Adrenal gland (tissue), 12 donors: ENCODE measurements around the gene PRKCE. TPM values are rescaled to one million over a fixed set of nuclear protein-coding genes. Genes with fewer than 3 reads are reported as not detected.

ENCODE experiments used
- DNase-seq, 7 donors: peaks; one replicate each; pipeline ENCODE4 v3.0.0-alpha.2; 2019 to 2020
- H3K27ac ChIP-seq, 5 donors: fragments of 200-600 bp; sonication (generic) in 4 of 5; 1 replicate in 3 of 5; 2 replicates in 2 of 5; pipeline versions ENCODE4 v1.5.1 to v1.8.0; 2016 to 2020; ENCODE audit warnings: mild to moderate bottlenecking in 1 of 5
- H3K27me3 ChIP-seq: fragments of 200-600 bp; 2 replicates; pipeline ENCODE4 v1.8.0; 2021
- H3K36me3 ChIP-seq, 2 donors: fragments of 200-600 bp; replicated peaks in 1 of 2; 1 replicate in 1 of 2; 2 replicates in 1 of 2; pipeline versions ENCODE4 v1.5.1 to v1.8.0; 2018 to 2022
- H3K4me1 ChIP-seq, 2 donors: fragments of 200-600 bp; replicated peaks in 1 of 2; 1 replicate in 1 of 2; 2 replicates in 1 of 2; pipeline versions ENCODE4 v1.5.1 to v1.8.0; 2018 to 2021
- H3K4me3 ChIP-seq, 4 donors: fragments of 200-600 bp; sonication (generic) in 3 of 4; one replicate each; pipeline ENCODE4 v1.5.1; 2016 to 2018
- H3K9me3 ChIP-seq, 3 donors: fragments of 200-600 bp; sonication (generic) in 1 of 3; replicated peaks in 1 of 3; 1 replicate in 2 of 3; 2 replicates in 1 of 3; pipeline versions ENCODE4 v1.5.1 to v1.8.0; 2016 to 2021
- CTCF ChIP-seq, 6 experiments: fragments of 450-650 bp in 4 of 6; fragments of 200-600 bp in 2 of 6; sonication (generic) in 1 of 6; IDR thresholded peaks; 1 replicate in 5 of 6; 2 replicates in 1 of 6; pipeline versions ENCODE4 v1.5.1 to v1.8.0; 2016 to 2021; ENCODE audit warnings: antibody characterized with exemption in 6 of 6, mild to moderate bottlenecking in 2 of 6, moderate library complexity in 1 of 6
- POLR2A ChIP-seq, 2 donors: fragments of 450-650 bp; IDR thresholded peaks; one replicate each; pipeline ENCODE4 v1.6.1; 2017; ENCODE audit warnings: antibody characterized with exemption in 2 of 2, mild to moderate bottlenecking in 2 of 2, moderate library complexity in 1 of 2
- WGBS, 4 donors: extraction: QIAGEN DNeasy Blood & Tissue Kit in 2 of 4; methylation state at CpG; one replicate each; pipeline versions ENCODE4 v1.1.5 to v1.1.7; 2013 to 2017; 5-methylcytosine and 5-hydroxymethylcytosine counted together
- intact Hi-C, 2 donors: fragments of 100-400 bp; cut with DNase I; formaldehyde crosslinking; loops; one replicate each; pipeline versions ENCODE4 v1.14.1 to v1.15.0; 2022 to 2023
- polyA plus RNA-seq, 3 donors: library from polyadenylated mRNA; stranded (reverse); fragments of 200-250 nt in 2 of 3; fragments of 350-450 nt in 1 of 3; fragmentation: Illumina TruSeq in 1 of 3; extraction: RNeasy Lipid Tissue Mini Kit (QIAGEN cat#74804) in 1 of 3; gene quantifications; one replicate each; pipeline ENCODE4 v1.2.3, GENCODE V29; 2013 to 2014
- total RNA-seq, 9 donors: library from RNA; depleted of rRNA in 4 of 9; stranded (reverse); fragments of >200 nt in 4 of 9; fragments of 120-200 nt in 1 of 9; fragmentation: NEBNext Ultra II Directional in 1 of 9; extraction: Animal tissue kit (Norgen Biotek cat#: 25700) in 1 of 9; gene quantifications; one replicate each; pipeline versions ENCODE4 v1.1.0 to v1.2.4, GENCODE V29; 2013 to 2023
- donor health status: healthy with polysubstance abuse.
- donor health status: Bipolar disorder and iron deficiency.
- donor health status: DM: yes; HTN: yes; CAD: no.
- donor health status: DM: no; HTN: no; CAD: no.
- donor health status: DM: no; HTN: no; CAD: no.
- donor health status: DM: yes; HTN: yes; CAD: no.

PRKCE gene
- total and polyA plus RNA-seq, 12 donors = 1.9 to 19.2 (median 8.0) TPM

GRCh38 chr2:46047290-46047689 lies 395.8 kb downstream of the PRKCE start:
- no peaks in the 10 kb centered on the region for H3K9me3 ChIP-seq
- H3K4me1 ChIP-seq = no peaks in the 10 kb centered on the region
- TF ChIP-seq POLR2A (IDR thresholded peaks at IDR 0.05) (no peak), CTCF (IDR thresholded peaks at IDR 0.05) (no peak)
- no peak overlapping the region for H3K4me3 ChIP-seq
- no peak for DNase-seq
- H3K27ac ChIP-seq = peak overlapping the region in 1 of 5 donors; percentile 37
- H3K27me3 ChIP-seq = no peaks in the 10 kb centered on the region
- intact Hi-C loops = no loop called here
- H3K36me3 ChIP-seq = no peaks in the 10 kb centered on the region
- WGBS, 4 donors = 62 to 75% (median 66%) methylated on average over 5 of the region's 5 CpGs

GRCh38 chr2:46048693-46049092 lies 397.2 kb downstream of the PRKCE start:
- no peak overlapping the region for H3K27ac ChIP-seq
- intact Hi-C loops = no loop called here
- no peaks in the 10 kb centered on the region for H3K9me3 ChIP-seq
- no peaks in the 10 kb centered on the region for H3K27me3 ChIP-seq
- no peak for DNase-seq
- H3K4me3 ChIP-seq = no peak overlapping the region
- WGBS, 4 donors = 97 to 100% (median 98%) methylated on average over 2 of the region's 2 CpGs
- TF ChIP-seq POLR2A (IDR thresholded peaks at IDR 0.05) = no peak
- TF ChIP-seq CTCF (IDR thresholded peaks at IDR 0.05) = no peak
- H3K36me3 ChIP-seq = no peaks in the 10 kb centered on the region
- no peaks in the 10 kb centered on the region for H3K4me1 ChIP-seq

DNA sequence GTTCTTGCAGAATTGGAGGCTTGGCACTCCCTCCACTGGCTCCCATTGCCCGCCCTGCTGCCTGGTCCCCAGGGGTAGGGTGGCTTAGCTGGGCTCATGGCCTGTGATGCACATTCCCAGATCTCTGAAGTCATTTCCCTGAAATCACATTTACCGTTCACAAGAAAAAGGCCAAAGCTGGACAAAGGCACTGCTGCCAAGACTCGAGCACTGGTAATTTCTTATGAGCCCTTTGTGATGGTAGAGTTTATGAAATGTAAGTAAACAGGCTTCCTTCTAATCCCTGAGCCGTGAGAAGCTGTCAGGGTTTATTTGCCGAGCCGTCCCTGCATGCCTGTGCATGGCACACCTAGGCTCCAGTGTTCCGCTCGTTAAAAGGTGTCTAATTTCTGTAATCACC lies 398.6 kb downstream of the PRKCE start:
- peak in 1 of 7 donors; percentile 29 for DNase-seq
- Histone ChIP-seq H3K27ac (no peak overlapping the region), H3K27me3 (no peaks in the 10 kb centered on the region), H3K9me3 (no peaks in the 10 kb centered on the region), H3K4me1 (no peaks in the 10 kb centered on the region), H3K4me3 (no peak overlapping the region), H3K36me3 (no peaks in the 10 kb centered on the region)
- TF ChIP-seq CTCF (IDR thresholded peaks at IDR 0.05) (no peak), POLR2A (IDR thresholded peaks at IDR 0.05) (no peak)
- intact Hi-C loops = no loop called here
- WGBS, 4 donors = 94 to 98% (median 95%) methylated on average over 7 to 8 of the region's 8 CpGs

GRCh38 chr2:46050489-46050888 lies 399.0 kb downstream of the PRKCE start:
- Histone ChIP-seq H3K9me3 (no peaks in the 10 kb centered on the region), H3K4me1 (no peaks in the 10 kb centered on the region), H3K27ac (no peak overlapping the region), H3K27me3 (no peaks in the 10 kb centered on the region), H3K4me3 (no peak overlapping the region), H3K36me3 (no peaks in the 10 kb centered on the region)
- DNase-seq = no peak
- WGBS, 4 donors = 89 to 100% (median 98%) methylated on average over 2 of the region's 2 CpGs
- TF ChIP-seq CTCF (IDR thresholded peaks at IDR 0.05) (no peak), POLR2A (IDR thresholded peaks at IDR 0.05) (no peak)
- intact Hi-C loops = no loop called here
